GM12801 (cell line): ENCODE data around the gene C1orf87.

Source experiments
- TF ChIP-seq, protein P1 (sequence below): IDR thresholded peaks from one replicate; pipeline ENCODE4 v1.5.1; 2011; ENCODE audit warnings: control low read depth; ENCODE audit not compliant: insufficient read length; ENCODE audit errors: extremely low read depth

Gene C1orf87

DNA sequence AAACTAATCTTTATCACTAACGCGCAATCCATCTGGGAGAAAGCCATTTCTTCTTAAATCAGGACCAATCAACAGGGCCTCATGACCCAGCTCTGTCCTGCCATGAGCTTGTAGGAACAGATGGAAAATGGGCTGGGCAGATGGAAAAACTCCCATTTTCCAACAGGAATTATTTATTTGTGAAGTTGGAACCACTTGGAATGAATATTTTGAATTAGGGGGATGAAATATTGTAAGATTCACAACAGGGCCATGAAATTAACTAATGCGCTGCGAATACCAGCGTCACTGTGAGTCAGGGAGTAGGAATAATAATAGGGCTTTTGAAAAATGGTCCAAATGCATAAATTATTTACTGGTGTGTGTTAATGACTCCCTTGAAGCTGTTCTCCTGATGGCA, 93.9 kb downstream of the C1orf87 start:
- TF ChIP-seq, protein P1, sequence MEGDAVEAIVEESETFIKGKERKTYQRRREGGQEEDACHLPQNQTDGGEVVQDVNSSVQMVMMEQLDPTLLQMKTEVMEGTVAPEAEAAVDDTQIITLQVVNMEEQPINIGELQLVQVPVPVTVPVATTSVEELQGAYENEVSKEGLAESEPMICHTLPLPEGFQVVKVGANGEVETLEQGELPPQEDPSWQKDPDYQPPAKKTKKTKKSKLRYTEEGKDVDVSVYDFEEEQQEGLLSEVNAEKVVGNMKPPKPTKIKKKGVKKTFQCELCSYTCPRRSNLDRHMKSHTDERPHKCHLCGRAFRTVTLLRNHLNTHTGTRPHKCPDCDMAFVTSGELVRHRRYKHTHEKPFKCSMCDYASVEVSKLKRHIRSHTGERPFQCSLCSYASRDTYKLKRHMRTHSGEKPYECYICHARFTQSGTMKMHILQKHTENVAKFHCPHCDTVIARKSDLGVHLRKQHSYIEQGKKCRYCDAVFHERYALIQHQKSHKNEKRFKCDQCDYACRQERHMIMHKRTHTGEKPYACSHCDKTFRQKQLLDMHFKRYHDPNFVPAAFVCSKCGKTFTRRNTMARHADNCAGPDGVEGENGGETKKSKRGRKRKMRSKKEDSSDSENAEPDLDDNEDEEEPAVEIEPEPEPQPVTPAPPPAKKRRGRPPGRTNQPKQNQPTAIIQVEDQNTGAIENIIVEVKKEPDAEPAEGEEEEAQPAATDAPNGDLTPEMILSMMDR: no peak

GRCh38 chr1:59978511-59978910, 95.1 kb downstream of the C1orf87 start:
- TF ChIP-seq, protein P1: no peak

DNA sequence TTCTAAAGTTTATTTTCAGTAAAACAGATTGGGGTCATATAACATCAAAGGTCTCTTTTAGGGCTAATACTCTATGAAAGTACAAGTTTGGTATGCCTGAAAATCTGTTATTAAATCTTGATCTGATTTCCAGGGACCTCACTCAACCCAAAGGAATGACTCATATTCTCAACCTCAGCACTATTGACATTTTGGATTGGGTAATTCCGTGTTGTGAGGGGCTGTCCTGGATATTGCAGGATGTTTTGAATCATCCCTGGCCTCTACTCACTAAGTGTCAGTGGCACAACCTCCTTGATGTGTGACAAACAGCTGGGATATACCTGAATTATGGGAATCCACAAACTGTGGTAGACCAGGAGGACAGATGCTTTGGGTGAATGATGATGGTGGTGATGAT, 95.5 kb downstream of the C1orf87 start:
- TF ChIP-seq, protein P1: no peak

DNA sequence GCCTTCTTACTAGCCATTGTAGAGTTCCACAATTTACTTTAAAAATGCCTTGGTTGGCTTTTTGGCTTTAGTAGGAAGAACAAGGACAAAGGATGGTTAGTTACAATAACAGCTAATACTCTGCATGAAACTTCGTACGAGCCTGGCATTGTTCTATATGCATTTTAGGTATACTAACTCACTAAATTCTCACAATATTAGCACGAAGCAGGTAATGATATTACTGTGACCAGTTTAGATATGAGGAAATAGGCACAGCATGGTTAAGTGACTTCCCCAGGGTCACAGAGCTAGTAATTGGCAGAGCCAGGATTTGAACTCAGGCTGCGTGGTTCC, 96.5 kb downstream of the C1orf87 start:
- TF ChIP-seq, protein P1: no peak

DNA sequence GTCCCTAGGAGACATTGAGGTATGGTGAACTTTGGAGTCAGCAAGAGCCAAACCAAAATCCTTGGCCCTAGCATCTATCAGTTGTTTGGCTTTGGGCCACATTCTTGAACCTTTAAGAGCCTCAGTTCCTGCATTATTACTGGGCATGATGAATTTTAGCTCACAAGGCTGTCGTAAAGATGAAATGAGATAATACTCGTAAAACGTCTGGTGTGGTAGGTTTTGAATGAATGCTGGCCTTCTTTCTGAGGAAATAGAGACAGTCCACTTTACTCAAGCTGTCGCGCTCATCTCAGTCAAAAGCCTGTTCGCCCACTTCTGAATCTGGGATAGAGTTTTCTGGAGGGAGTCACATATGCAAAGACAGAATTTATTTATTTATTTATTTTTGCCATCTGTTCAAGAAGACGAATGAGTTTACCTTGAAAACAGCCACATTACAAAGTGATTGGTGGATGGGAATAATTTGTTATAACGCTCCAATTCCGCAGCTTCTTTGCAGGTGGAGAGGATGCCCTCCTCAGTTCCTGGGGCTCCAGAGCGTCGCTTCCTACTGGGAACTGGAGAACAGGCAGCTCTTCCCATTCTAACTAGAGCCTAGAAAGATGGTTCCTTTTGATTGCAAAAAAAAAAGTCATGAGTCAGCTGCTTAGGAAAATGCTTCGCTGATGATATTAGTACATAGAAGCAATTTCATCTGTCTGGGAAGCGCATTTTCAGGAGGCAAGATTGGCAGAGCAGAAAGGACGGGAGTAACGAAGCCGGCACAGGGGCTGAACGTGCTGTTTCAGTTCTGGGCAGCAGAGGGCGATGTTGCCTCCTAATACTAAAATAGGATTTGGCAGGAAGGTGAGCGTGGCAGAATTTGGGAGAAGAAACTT, 97.1 kb downstream of the C1orf87 start:
- TF ChIP-seq, protein P1: no peak

GRCh38 chr1:59973719-59974118, 99.9 kb downstream of the C1orf87 start:
- TF ChIP-seq, protein P1: no peak

DNA sequence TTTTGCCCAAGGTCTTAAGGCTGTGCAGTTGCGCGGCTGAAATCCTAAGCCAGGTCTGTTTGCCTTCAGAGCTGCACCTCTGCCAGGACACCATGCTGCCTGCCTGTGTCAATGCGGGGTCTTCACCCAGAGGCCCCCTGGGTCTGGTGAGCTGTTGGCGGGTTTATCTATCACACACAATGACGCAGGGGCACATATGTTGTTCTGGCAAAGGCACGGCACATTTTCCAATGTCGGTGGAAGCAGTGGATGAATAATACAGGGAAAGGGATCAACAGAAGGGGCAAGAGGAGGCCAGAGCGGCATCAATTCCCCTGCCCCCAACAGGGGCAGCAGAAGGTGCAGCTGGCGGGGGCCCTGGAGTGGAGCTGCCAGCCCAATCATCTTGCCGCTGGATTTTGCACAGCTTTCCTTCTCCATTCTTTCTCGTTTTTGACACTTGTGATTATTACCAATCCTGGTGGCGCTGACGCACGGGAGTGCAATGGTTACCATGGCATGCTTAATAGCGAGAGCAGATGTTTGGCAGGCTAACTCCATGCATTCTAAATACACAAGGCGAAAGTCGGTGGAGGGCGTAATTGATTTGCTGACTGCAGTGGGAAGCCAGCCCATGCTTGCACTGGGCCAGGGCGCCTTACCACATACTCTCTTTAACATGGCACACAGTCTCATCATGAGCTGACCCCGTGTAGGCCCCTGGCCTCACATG, 101.2 kb downstream of the C1orf87 start:
- TF ChIP-seq, protein P1: no peak
